Endothelial cell of umbilical vein (primary cell): ENCODE measurements around the gene RNF213. TPM values are rescaled to one million over a fixed set of nuclear protein-coding genes. Genes with fewer than 3 reads are reported as not detected.

Source experiments
- BruUV-seq: library from RNA; stranded (reverse); fragments of 400-500 nt; replicated peaks from 2 replicates; lab custom pipeline; 2021; lab: Mats Ljungman, UMichigan
- CTCF ChIA-PET: fragments of 300-600, 350-600 bp; sonication (Branson Sonifier 250); formaldehyde crosslinking; loops from one replicate; lab custom pipeline; 2021; ENCODE audit warnings: antibody characterized with exemption, inconsistent platforms; lab: Charles Lee
- POLR2A ChIA-PET: fragments of 300-600, 350-600 bp; sonication (Branson Sonifier 250); formaldehyde crosslinking; loops from one replicate; lab custom pipeline; 2021; ENCODE audit warnings: antibody characterized with exemption, inconsistent platforms; lab: Charles Lee
- DNase-seq: peaks from one replicate; pipeline ENCODE4 v3.0.0-alpha.2; 2011; ENCODE audit warnings: low read depth, low spot score
- FAIRE-seq: peaks from 2 replicates; lab custom pipeline; 2011; peaks lifted over from hg19 to GRCh38; lab: Jason Lieb, UNC
- H2AFZ ChIP-seq: 2 replicates; pipeline ENCODE4 v1.6.0; 2012; ENCODE audit warnings: low read depth, low read length, control low read depth, inconsistent platforms
- H3K27ac ChIP-seq: 2 replicates; pipeline ENCODE4 v1.5.1; 2011; ENCODE audit warnings: low read depth, mild to moderate bottlenecking, control low read depth, low read length, moderate library complexity; ENCODE audit not compliant: insufficient read depth
- H3K27me3 ChIP-seq, 2 experiments: 2 replicates each; pipeline versions ENCODE4 v1.6.0 to v1.6.1; 2011; ENCODE audit warnings: low read length in 2 of 2, mixed read lengths in 1 of 2; ENCODE audit not compliant: control insufficient read depth in 2 of 2, insufficient read depth in 2 of 2
- H3K36me3 ChIP-seq, 2 experiments: 2 replicates in 1 of 2; 3 replicates in 1 of 2; pipeline ENCODE4 v1.5.1; 2011; ENCODE audit warnings: low read length in 2 of 2, mild to moderate bottlenecking in 1 of 2, moderate library complexity in 1 of 2; ENCODE audit not compliant: control insufficient read depth in 2 of 2, insufficient read depth in 2 of 2; ENCODE audit errors: extremely low read depth in 1 of 2
- H3K4me1 ChIP-seq: 3 replicates; pipeline ENCODE4 v1.5.1; 2011; ENCODE audit warnings: mild to moderate bottlenecking, low read length; ENCODE audit not compliant: control insufficient read depth, insufficient read depth; ENCODE audit errors: extremely low read depth
- H3K4me2 ChIP-seq: 2 replicates; pipeline ENCODE4 v1.6.1; 2011; ENCODE audit warnings: low read length, control low read depth, mixed read lengths; ENCODE audit not compliant: insufficient read depth
- H3K4me3 ChIP-seq, 3 experiments: fragments of 200-600 bp in 1 of 3; sonication (generic), shearing (Covaris generic) in 1 of 3; replicated peaks in 1 of 3; 2 replicates each; pipeline ENCODE4 v1.5.1; 2011 to 2016; ENCODE audit warnings: control low read depth in 3 of 3, low read length in 3 of 3, mild to moderate bottlenecking in 2 of 3, inconsistent platforms in 1 of 3, low read depth in 1 of 3, moderate library complexity in 1 of 3; ENCODE audit not compliant: insufficient read depth in 1 of 3
- H3K79me2 ChIP-seq: 2 replicates; pipeline ENCODE4 v1.6.0; 2012; ENCODE audit warnings: low read length, inconsistent platforms; ENCODE audit not compliant: control insufficient read depth, insufficient read depth
- H3K9ac ChIP-seq: replicated peaks from 2 replicates; pipeline ENCODE3; 2011; ENCODE audit warnings: low read length, control low read depth; ENCODE audit not compliant: insufficient read depth; ENCODE audit errors: extremely low read depth
- H3K9me1 ChIP-seq: replicated peaks from 3 replicates; pipeline ENCODE4 v1.6.0; 2011; ENCODE audit warnings: mild to moderate bottlenecking, low read length; ENCODE audit not compliant: control insufficient read depth, insufficient read depth; ENCODE audit errors: extremely low read depth
- H3K9me3 ChIP-seq: replicated peaks from 2 replicates; pipeline ENCODE4 v1.5.1; 2012; ENCODE audit warnings: low read length, inconsistent platforms; ENCODE audit not compliant: control insufficient read depth, insufficient read depth
- H4K20me1 ChIP-seq: replicated peaks from 2 replicates; pipeline ENCODE3; 2011; ENCODE audit warnings: mild to moderate bottlenecking, low read length; ENCODE audit not compliant: control insufficient read depth, insufficient read depth; ENCODE audit errors: extremely low read depth
- EZH2 ChIP-seq: IDR thresholded peaks from 2 replicates; pipeline ENCODE4 v1.6.1; 2012; ENCODE audit warnings: borderline replicate concordance, low read depth, mild to moderate bottlenecking, moderate library complexity, low read length, inconsistent platforms; ENCODE audit not compliant: severe bottlenecking
- GATA2 ChIP-seq: IDR thresholded peaks from 2 replicates; pipeline ENCODE4 v1.7.0; 2011; ENCODE audit warnings: low read depth, mild to moderate bottlenecking, moderate library complexity, mixed read lengths, low read length; ENCODE audit not compliant: insufficient read length, insufficient read depth
- JUN ChIP-seq: IDR thresholded peaks from 2 replicates; pipeline ENCODE4 v1.6.1; 2011; ENCODE audit warnings: borderline replicate concordance, low read depth; ENCODE audit not compliant: insufficient read length, insufficient read depth
- MAX ChIP-seq: IDR thresholded peaks from 2 replicates; pipeline ENCODE4 v1.6.1; 2011; ENCODE audit not compliant: insufficient read depth, insufficient read length
- MYC ChIP-seq: IDR thresholded peaks from one replicate; pipeline ENCODE4 v1.6.1; 2011; ENCODE audit warnings: mild to moderate bottlenecking, low read depth, low read length
- POLR2A ChIP-seq: IDR thresholded peaks from 2 replicates; pipeline ENCODE4 v1.6.1; 2012; ENCODE audit warnings: low read depth, mild to moderate bottlenecking, control low read depth, low read length
- POLR2AphosphoS5 ChIP-seq: IDR thresholded peaks from 2 replicates; pipeline ENCODE4 v1.6.1; 2012; ENCODE audit warnings: low read depth, mild to moderate bottlenecking, control low read depth, low read length, moderate library complexity; ENCODE audit not compliant: insufficient read depth
- dilution Hi-C: fragments of 300-500 bp; cut with MboI; formaldehyde crosslinking; loops from one replicate; pipeline ENCODE4 v1.15.0; 2019; ENCODE audit warnings: low sequenced_read_pairs; ENCODE audit not compliant: extremely low pct_ligation_motif_present
- intact Hi-C: fragments of 100-400 bp; cut with micrococcal nuclease; formaldehyde crosslinking; loops from one replicate; pipeline ENCODE4 v1.10.0; 2022
- polyA plus RNA-seq, 4 experiments: library from polyadenylated mRNA; depleted of rRNA in 3 of 4; stranded (reverse) in 3 of 4; unstranded in 1 of 4; fragments of >200 nt; gene quantifications; 2 replicates each; pipeline versions ENCODE4 v1.2.1 to v1.2.3, GENCODE V29; 2011 to 2012; ENCODE audit warnings: missing spikeins in 1 of 4
- total RNA-seq: library from RNA; stranded (reverse); gene quantifications from 2 replicates; pipeline ENCODE4 v1.2.3, GENCODE V29; 2021
- TF ChIP-seq, protein P1 (sequence below), 2 donors: IDR thresholded peaks; 1 replicate in 1 of 2; 2 replicates in 1 of 2; pipeline ENCODE4 v1.5.1; 2011; ENCODE audit warnings: low read length in 2 of 2, mild to moderate bottlenecking in 2 of 2, moderate library complexity in 2 of 2, control low read depth in 1 of 2, inconsistent platforms in 1 of 2, low read depth in 1 of 2; ENCODE audit not compliant: insufficient read depth in 1 of 2; ENCODE audit errors: extremely low read depth in 1 of 2

RNF213 gene
- total and polyA plus RNA-seq, 2 donors (not counting 3 experiments of a cell fraction or from before 2014, with no cell fraction given), result 36.5 to 116 TPM

DNA sequence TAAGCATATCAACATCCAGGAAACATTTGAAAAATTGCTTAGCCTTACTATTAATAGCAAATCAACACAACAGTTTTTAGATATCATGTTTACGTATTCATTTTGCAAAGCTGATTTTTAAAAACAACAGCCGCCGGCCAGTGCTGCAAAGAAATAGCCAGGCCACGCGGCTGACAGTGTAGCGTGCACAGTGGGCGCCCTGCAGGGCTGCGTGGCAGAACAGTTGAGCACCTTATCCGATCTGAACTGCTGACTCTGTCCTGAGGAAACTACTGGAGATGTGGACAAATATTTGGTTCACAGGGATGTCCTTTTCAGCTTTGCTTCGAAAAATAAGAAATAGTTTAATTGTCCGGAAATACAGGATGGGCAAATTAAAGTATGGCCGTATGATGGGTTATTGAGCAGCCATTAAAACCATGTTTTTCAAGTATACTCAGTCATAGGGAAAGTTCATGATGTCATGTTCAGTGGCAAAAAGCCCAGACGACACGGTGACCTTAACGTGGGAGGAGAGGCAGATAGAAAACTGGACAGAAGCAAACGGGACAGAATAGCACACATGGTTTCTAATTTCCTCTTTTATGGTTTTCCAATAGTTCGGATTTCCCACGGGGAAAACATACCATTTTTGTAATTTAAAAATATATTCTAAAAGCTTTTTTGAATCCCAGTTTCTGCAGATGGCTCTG lies 101.9 kb downstream of the RNF213 start:
- Histone ChIP-seq H3K27ac (no peak overlapping the region), H3K79me2 (no peaks in the 10 kb centered on the region), H3K9ac (no peak overlapping the region), H3K9me1 (no peaks in the 10 kb centered on the region), H3K36me3 (peaks cover 19 to 59% of the 10 kb centered on the region in 2 experiments), H3K4me1 (no peaks in the 10 kb centered on the region), H3K9me3 (no peaks in the 10 kb centered on the region), H3K4me2 (no peak overlapping the region), H4K20me1 (no peaks in the 10 kb centered on the region), H3K4me3 (no peak overlapping the region), H3K27me3 (no peaks in the 10 kb centered on the region), H2AFZ (no peak overlapping the region)
- ChIA-PET CTCF (interaction anchor here (1.2 to 4.9 kb wide), 6 partner anchors 12 to 280 kb away, joined by 3 to 46 read pairs (median 4); partner anchors contain the start of gene GAA), POLR2A (no interaction called here)
- peak; percentile 26 for DNase-seq
- dilution Hi-C loops, result no loop called here
- BruUV-seq, result no TSS peak
- FAIRE-seq, result no peak
- no peak for TF ChIP-seq GATA2
- no peak for TF ChIP-seq MYC
- no peak for TF ChIP-seq JUN
- TF ChIP-seq POLR2A, result no peak
- TF ChIP-seq EZH2, result no peak
- TF ChIP-seq MAX, result no peak
- no peak for TF ChIP-seq POLR2AphosphoS5
- TF ChIP-seq, protein P1, sequence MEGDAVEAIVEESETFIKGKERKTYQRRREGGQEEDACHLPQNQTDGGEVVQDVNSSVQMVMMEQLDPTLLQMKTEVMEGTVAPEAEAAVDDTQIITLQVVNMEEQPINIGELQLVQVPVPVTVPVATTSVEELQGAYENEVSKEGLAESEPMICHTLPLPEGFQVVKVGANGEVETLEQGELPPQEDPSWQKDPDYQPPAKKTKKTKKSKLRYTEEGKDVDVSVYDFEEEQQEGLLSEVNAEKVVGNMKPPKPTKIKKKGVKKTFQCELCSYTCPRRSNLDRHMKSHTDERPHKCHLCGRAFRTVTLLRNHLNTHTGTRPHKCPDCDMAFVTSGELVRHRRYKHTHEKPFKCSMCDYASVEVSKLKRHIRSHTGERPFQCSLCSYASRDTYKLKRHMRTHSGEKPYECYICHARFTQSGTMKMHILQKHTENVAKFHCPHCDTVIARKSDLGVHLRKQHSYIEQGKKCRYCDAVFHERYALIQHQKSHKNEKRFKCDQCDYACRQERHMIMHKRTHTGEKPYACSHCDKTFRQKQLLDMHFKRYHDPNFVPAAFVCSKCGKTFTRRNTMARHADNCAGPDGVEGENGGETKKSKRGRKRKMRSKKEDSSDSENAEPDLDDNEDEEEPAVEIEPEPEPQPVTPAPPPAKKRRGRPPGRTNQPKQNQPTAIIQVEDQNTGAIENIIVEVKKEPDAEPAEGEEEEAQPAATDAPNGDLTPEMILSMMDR (IDR thresholded peaks at IDR 0.05; ENCODE audit: extremely low read depth in 1 of 2, insufficient read depth in 1 of 2, low read depth in 1 of 2, low read length in 2 of 2), result no peak
- intact Hi-C loops, result loop anchor here (10.0 kb wide), 1 partner anchor 258 kb away; the partner anchor contains the start of gene GAA
